Fibroblast of mammary gland (primary cell): ENCODE results near the gene HEXIM1.

Experiments
- DNase-seq: peaks from one replicate; pipeline ENCODE4 v3.0.0-alpha.2; 2010; ENCODE audit warnings: low read depth
- H3K4me3 ChIP-seq: 2 replicates; pipeline ENCODE4 v1.5.1; 2011; ENCODE audit warnings: low read depth, mild to moderate bottlenecking, low read length, moderate library complexity; ENCODE audit not compliant: control insufficient read depth
- TF ChIP-seq, protein P1 (sequence below): conservative IDR thresholded peaks from 2 replicates; pipeline ENCODE4 v1.5.1; 2011; ENCODE audit warnings: low read depth, low read length, inconsistent platforms; ENCODE audit not compliant: control insufficient read depth, insufficient read depth

HEXIM1 gene

DNA sequence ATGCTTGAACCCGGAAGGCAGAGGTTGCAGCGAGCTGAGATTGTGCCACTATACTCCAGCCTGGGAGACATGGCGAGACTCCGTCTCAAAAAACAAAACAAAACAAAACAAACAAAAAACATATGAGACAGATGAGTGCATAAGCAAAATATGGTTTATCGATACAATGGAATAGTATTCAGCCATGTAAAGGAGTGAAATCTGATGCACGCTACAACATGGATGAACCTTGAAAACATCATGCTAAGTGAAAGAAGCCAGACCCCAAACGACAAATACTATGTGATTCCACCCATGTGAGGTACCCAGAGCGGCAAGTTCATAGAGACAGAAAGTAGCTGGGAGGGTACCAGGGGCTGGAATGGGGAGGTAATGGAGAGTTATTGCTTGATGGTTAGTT is 22.8 kb upstream of the HEXIM1 start:
- DNase-seq, result no peak
- H3K4me3 ChIP-seq, result no peak overlapping the region
- TF ChIP-seq, protein P1, sequence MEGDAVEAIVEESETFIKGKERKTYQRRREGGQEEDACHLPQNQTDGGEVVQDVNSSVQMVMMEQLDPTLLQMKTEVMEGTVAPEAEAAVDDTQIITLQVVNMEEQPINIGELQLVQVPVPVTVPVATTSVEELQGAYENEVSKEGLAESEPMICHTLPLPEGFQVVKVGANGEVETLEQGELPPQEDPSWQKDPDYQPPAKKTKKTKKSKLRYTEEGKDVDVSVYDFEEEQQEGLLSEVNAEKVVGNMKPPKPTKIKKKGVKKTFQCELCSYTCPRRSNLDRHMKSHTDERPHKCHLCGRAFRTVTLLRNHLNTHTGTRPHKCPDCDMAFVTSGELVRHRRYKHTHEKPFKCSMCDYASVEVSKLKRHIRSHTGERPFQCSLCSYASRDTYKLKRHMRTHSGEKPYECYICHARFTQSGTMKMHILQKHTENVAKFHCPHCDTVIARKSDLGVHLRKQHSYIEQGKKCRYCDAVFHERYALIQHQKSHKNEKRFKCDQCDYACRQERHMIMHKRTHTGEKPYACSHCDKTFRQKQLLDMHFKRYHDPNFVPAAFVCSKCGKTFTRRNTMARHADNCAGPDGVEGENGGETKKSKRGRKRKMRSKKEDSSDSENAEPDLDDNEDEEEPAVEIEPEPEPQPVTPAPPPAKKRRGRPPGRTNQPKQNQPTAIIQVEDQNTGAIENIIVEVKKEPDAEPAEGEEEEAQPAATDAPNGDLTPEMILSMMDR, result no peak

DNA sequence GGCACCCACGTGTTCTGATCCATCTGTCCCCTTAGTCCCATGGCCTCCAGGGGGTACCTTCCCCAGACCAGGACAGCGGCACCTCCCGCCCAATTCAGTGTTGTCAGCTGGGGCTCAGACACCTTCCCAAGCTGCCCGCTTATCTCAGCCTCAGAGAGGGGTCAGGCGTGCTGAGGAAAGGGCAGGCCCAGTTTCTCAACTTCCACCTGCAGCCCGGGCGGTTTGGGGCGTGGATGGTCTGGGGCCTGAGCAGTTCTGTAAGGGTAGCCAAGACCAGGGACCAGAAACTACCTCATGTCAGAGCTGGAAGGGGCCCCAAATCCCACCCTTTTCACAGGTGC is 21.1 kb upstream of the HEXIM1 start:
- TF ChIP-seq, protein P1, result no peak
- DNase-seq, result no peak
- H3K4me3 ChIP-seq, result no peak overlapping the region

DNA sequence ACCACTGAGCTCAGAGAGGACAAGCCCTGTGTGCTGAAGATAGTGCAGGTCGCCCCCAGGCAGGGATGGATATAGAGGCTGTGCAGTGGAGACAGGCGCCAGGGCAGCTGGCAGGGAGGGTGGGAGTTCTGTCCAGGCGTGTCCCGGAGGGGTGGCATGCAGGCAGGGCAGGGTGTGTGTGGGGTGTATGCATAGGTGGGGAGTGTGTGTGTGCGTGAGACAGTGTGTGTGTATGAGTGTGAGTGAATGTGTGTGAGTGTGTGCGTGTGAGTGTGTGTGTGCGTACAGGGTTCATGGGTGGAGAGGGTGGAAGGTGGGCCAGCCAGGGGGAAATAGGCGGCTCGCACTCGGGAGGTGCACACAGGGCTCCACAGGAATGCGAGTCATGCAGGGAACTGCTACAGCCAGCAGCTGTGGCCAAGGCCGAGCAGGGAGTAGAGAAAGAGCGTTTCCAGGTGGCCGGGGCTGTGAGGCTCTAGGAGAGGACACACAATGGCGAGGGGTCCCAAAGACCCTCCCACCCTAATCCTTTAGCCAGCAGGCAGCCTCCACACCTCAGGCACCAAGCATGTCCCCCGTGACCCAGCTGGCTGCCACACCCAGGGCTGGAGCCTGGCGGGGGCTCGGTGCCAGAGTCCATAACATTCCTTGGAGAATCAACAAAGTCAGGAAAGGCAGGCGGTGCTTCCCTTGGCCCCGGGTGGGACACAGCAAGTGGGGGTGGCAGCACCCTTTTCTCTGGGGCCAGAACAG is 20.6 kb upstream of the HEXIM1 start:
- H3K4me3 ChIP-seq, result no peak overlapping the region

DNA sequence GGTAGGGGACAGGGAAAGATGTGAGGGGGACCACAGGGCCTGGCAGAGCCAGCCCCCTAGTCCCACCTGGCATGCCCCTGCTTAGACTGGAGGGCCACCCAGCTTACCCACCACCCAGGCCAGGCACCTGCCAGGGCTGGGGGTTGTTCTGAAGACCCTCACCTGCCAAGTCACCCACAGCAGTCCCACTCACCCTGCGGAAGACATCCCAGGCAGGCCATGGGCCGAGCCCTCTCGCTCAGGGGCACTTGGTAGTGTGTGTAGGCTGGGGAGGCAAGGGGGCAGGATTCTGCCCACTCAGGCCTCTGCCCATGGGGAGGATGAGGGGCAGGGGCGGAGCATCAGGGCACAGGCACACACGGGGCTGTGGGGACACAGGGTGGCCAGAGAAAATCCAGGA is 19.9 kb upstream of the HEXIM1 start:
- TF ChIP-seq, protein P1, result no peak
- no peak for DNase-seq
- H3K4me3 ChIP-seq, result no peak overlapping the region

More for the DNA sequence above, 20.6 kb upstream of the HEXIM1 start:
- no peak for DNase-seq
- TF ChIP-seq, protein P1, result no peak

DNA sequence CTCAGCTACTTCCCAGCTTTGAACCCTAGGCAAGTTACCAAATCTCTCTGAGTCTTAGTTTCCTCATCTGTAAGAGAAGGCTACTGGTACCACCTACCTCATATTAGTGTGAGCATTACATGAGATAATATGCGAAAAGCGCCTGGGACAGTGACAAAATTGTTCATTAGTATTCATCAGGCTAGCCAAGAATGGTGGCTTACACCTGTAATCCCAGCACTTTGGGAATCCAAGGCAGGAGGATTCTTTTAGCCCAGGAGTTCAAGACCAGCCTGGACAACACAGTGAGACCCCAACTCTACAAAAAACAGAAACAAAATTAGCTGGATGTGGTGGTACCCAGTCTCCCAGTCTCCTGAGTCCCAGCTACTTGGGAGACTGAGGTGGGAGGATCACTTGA is 19.3 kb upstream of the HEXIM1 start:
- TF ChIP-seq, protein P1, result no peak
- no peak for DNase-seq
- H3K4me3 ChIP-seq, result no peak overlapping the region

DNA sequence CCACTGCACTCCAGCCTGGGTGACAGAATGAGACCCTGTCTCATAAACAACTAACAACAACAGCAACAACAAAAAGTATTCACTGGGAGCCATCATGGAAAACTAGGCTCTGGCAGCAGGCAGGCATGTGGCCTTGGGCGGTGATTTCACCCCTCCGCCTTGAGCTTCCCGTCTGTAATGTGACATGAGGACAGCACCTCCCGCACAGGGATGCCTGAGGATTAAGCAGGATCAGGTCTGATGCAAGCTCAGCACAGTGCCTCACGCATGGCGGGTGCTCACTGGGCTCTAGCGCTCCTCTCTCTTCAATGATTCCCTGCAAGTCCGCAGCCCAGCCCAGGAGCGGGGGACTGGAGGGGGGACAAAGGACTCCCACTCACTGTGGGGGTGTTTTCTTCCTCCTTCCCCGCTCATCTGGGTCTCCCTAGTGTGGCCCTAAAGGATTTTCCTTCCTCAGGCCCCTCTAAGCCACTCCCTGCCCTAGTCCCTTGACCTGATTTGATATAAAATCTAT is 18.8 kb upstream of the HEXIM1 start:
- TF ChIP-seq, protein P1, result no peak
- no peak overlapping the region for H3K4me3 ChIP-seq
- DNase-seq, result no peak

DNA sequence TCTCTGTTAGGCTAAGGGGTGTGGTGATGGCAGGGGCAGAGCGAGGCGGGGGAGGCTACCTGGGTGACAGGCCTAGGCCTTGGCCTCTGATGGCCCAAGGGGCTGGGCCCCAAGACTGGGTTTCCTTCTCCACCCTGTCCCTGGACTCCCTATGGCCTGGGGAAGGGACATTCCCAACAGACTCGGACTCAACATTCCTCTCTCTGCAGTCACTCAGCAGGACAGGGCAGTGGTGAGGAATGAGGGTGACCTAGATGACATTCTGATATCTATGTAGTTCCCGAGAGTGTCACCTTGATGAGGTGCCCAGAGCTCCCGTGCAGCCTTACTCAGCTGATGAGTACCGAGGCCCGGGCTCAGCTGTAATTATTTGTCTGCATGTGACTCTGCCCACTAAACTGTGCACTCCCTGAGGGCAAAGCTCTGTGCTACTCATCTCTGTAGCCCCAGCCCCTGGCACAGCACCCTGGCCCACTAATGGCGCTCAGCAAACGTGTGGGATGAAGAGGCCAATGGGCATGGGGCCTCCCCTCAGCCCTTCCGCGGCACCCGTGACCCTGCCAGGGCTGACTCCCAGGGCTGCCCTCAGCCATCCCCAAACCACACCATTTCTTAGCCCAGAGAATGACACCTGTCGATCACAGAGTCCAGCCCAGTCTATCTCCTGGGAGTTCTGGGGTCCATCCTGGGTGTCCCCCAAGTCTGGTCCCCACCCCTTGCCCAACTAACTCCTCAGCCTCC is 18.2 kb upstream of the HEXIM1 start:
- no peak overlapping the region for H3K4me3 ChIP-seq
- TF ChIP-seq, protein P1, result no peak
- DNase-seq, result no peak
